Parathyroid adenoma (tissue), 2 donors: ENCODE data around the gene CCDC197.

ENCODE experiments used
- H2AFZ ChIP-seq: fragments of 300-600 bp; sonication (generic); one replicate; pipeline ENCODE4 v1.7.0; 2017; ENCODE audit warnings: antibody characterized with exemption, mild to moderate bottlenecking
- H3K27ac ChIP-seq: fragments of 300-600 bp; sonication (generic); one replicate; pipeline ENCODE4 v1.7.0; 2017
- H3K27me3 ChIP-seq: fragments of 300-600 bp; sonication (generic); one replicate; pipeline ENCODE4 v1.7.0; 2017; ENCODE audit warnings: low read length; ENCODE audit not compliant: control insufficient read depth, insufficient read depth
- H3K36me3 ChIP-seq: fragments of 300-600 bp; sonication (generic); one replicate; pipeline ENCODE4 v1.7.0; 2017; ENCODE audit warnings: low read length; ENCODE audit not compliant: control insufficient read depth, insufficient read depth
- H3K4me1 ChIP-seq: fragments of 300-600 bp; sonication (generic); one replicate; pipeline ENCODE4 v1.7.0; 2017; ENCODE audit warnings: control low read depth
- H3K4me2 ChIP-seq: fragments of 300-600 bp; sonication (generic); one replicate; pipeline ENCODE4 v1.7.0; 2017; ENCODE audit warnings: low read length
- H3K4me3 ChIP-seq: fragments of 300-600 bp; sonication (generic); one replicate; pipeline ENCODE4 v1.7.0; 2017; ENCODE audit warnings: low read depth, low read length
- H3K79me2 ChIP-seq: fragments of 300-600 bp; sonication (generic); one replicate; pipeline ENCODE4 v1.7.0; 2017; ENCODE audit warnings: control low read depth
- H3K9ac ChIP-seq: fragments of 300-600 bp; sonication (generic); one replicate; pipeline ENCODE4 v1.7.0; 2017; ENCODE audit warnings: mild to moderate bottlenecking
- H3K9me3 ChIP-seq: fragments of 300-600 bp; sonication (generic); one replicate; pipeline ENCODE4 v1.7.0; 2017; ENCODE audit warnings: low read length; ENCODE audit not compliant: control insufficient read depth
- CTCF ChIP-seq: fragments of 300-600 bp; sonication (generic); IDR thresholded peaks from one replicate; pipeline ENCODE4 v1.7.0; 2017; ENCODE audit warnings: antibody characterized with exemption, mild to moderate bottlenecking
- donor health status: primary hyperparathyroidism.

CCDC197 gene

GRCh38 chr14:94000267-94000666 is 3.2 kb downstream of the CCDC197 start:
- Histone ChIP-seq H3K4me1 (no peaks in the 10 kb centered on the region), H3K27me3 (peaks cover 3% of the 10 kb centered on the region), H2AFZ (no peak overlapping the region), H3K9ac (no peak overlapping the region), H3K4me2 (no peak overlapping the region), H3K79me2 (no peaks in the 10 kb centered on the region), H3K4me3 (no peak overlapping the region), H3K27ac (no peak overlapping the region), H3K36me3 (no peaks in the 10 kb centered on the region), H3K9me3 (no peaks in the 10 kb centered on the region)
- TF ChIP-seq CTCF = no peak

DNA sequence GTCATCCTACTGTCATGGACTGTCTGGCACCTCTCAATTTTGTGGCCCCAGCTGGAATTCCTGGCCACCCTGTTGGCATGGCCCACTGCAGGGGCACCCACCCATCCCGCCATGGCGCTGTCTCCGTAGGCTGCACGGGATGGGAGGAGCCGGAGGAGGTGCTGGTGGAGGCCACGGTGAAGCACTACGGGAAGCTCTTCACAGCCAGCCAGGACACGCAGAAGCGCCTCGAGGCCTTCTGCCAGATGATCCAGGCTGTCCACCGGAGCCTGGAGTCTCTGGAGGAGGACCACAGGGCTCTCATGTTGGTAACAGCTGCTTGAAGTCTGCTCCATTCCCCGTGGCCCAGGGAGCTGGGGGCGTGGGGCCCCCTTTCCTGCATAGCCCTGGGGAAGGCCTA is 3.9 kb downstream of the CCDC197 start:
- Histone ChIP-seq H3K9me3 (no peaks in the 10 kb centered on the region), H3K9ac (no peak overlapping the region), H3K4me3 (no peak overlapping the region), H3K79me2 (no peaks in the 10 kb centered on the region), H2AFZ (no peak overlapping the region), H3K4me2 (no peak overlapping the region), H3K27ac (no peak overlapping the region), H3K4me1 (no peaks in the 10 kb centered on the region), H3K27me3 (peaks cover 3% of the 10 kb centered on the region), H3K36me3 (no peaks in the 10 kb centered on the region)
- no peak for TF ChIP-seq CTCF

- Histone ChIP-seq H3K9ac (no peak overlapping the region), H3K27ac (no peak overlapping the region), H2AFZ (no peak overlapping the region), H3K9me3 (no peaks in the 10 kb centered on the region), H3K79me2 (no peaks in the 10 kb centered on the region), H3K4me1 (no peaks in the 10 kb centered on the region), H3K4me3 (no peak overlapping the region), H3K4me2 (no peak overlapping the region), H3K27me3 (peaks cover under 1% of the 10 kb centered on the region), H3K36me3 (no peaks in the 10 kb centered on the region)
- TF ChIP-seq CTCF = peak; percentile 98
These were observed 4.6 kb downstream of the CCDC197 start for GRCh38 chr14:94001501-94002396.

- no peak overlapping the region for H3K27ac ChIP-seq
- H3K4me2 ChIP-seq = no peak overlapping the region
- H2AFZ ChIP-seq = no peak overlapping the region
- H3K9me3 ChIP-seq = no peaks in the 10 kb centered on the region
- no peak overlapping the region for H3K4me3 ChIP-seq
- no peaks in the 10 kb centered on the region for H3K4me1 ChIP-seq
- no peak overlapping the region for H3K9ac ChIP-seq
- no peaks in the 10 kb centered on the region for H3K27me3 ChIP-seq
- no peaks in the 10 kb centered on the region for H3K79me2 ChIP-seq
- TF ChIP-seq CTCF = no peak
- H3K36me3 ChIP-seq = no peaks in the 10 kb centered on the region
These were observed 6.3 kb downstream of the CCDC197 start for GRCh38 chr14:94003397-94003796.

- H3K4me2 ChIP-seq = no peak overlapping the region
- no peak overlapping the region for H3K27ac ChIP-seq
- no peak for TF ChIP-seq CTCF
- no peaks in the 10 kb centered on the region for H3K27me3 ChIP-seq
- no peaks in the 10 kb centered on the region for H3K4me1 ChIP-seq
- no peaks in the 10 kb centered on the region for H3K36me3 ChIP-seq
- H2AFZ ChIP-seq = no peak overlapping the region
- H3K9ac ChIP-seq = no peak overlapping the region
- H3K4me3 ChIP-seq = no peak overlapping the region
- no peaks in the 10 kb centered on the region for H3K79me2 ChIP-seq
- H3K9me3 ChIP-seq = no peaks in the 10 kb centered on the region
These were observed 6.9 kb downstream of the CCDC197 start for GRCh38 chr14:94004015-94004414.
